ENCODE results near the gene POLR1C.
"Not testable (repeated sequence)": the region's sequence is repeated elsewhere in the genome, so short reads cannot be mapped to it uniquely, and the experiment has no call there.

Gene POLR1C

DNA sequence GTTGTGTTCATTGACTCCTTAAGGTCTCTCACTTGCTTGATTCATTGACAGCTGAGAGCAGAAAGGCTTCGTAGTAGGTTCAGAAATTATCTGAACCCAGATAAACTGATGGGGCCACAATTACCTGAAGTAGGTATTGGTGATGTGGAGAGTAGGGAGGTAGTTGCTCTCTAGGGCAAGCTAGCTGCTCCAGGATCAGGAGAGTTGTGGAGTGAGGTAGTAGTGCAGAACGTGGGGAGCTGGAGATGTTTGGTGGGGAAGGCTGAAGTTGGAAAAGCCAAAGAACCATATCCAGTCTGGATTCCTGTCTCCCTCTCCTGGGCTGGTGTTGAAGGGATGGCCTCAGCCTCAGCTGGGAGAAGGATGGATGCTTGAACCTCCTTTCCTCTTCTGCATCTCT is 23.7 kb upstream of the POLR1C start:
- no peak for DNase-seq

DNA sequence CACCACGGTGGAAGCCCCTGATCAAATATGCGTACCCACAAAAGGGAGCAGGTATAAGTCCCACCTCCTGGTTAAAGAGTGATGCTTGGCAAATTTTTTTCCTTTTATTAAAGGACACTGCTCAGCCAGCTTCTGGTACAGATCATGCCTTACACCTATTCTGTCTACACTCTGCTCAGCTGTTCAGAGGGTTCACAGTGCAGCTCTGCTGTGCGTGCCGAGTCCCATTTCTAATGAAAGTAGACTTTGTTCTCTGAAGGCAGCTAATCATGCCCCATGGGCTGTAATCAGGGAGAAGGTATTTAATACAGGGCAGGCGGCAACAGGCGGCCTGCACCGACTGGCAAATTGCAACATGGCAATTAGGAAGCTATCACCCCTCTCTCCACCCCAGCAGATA is 23.1 kb upstream of the POLR1C start:
- DNase-seq, result no peak

- DNase-seq, result no peak
Observed at GRCh38 chr6:43494321-43494720, 22.6 kb upstream of the POLR1C start.

- DNase-seq, result no peak
Observed at GRCh38 chr6:43494766-43495165, 22.1 kb upstream of the POLR1C start.

- DNase-seq, result peak in 2 of 5 experiments; percentile 17 to 64
Observed at GRCh38 chr6:43495409-43495941, 21.4 kb upstream of the POLR1C start.

DNA sequence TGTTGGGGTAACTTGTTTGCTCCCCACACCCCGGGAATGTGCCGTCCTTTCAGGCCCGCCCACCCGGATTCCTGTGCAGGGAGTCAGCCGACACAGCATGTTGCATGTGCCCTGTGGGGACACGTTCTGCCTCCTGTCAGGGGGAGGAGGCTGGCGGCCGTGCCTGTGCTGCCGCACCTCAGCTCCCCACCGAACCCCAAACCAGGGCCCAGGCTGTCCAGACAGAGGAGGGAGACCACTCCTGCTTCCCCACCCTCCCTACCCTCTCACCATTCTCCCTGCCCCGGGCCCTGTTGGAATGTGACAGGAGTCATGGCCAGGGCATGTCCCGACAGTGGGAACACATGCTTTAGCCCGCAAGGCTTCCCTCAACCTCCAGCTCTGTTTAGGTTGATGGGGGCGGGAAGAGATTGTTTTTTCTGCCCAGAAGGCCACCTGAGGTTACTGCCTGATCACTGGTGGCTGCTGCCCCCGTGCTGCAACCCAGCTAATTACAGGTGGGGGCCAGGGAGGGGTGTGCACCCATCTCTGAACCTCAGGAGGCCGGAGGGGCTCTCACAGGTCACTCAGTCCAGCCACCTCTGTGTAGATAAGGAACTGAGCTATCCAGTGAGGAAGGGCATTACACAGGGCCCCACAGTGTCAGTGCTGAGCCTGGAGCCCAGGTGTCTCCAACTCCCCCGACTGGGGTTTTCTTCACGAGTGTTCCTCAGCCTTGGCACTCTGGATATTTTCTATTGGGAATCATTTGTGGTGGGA is 20.3 kb upstream of the POLR1C start:
- DNase-seq, result no peak

- no peak for DNase-seq
Observed at GRCh38 chr6:43497129-43497396, 19.8 kb upstream of the POLR1C start.

DNA sequence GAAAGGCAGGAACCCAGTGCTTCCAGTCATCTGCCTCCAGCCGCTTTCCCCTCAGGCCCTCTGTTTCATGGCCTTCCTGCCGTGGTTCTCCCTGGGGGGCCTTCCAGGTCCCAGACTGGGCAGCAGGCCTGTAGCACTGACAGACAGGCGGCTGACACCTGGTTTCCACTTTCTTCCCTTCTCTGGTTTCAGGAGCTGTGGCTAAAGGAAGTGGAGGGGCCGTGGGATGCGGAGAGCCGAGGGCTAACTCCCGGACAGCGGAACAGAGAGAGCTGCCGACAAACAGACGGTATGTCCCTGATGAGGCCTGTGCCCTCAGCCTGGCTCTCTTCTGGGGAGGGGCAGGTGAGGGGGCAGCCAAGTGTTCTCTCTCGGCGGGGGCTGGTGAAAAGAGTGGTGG is 19.2 kb upstream of the POLR1C start:
- DNase-seq, result no peak

- DNase-seq, result not testable (repeated sequence)
Observed at GRCh38 chr6:43498291-43498690, 18.6 kb upstream of the POLR1C start.

- DNase-seq, result no peak
Observed at GRCh38 chr6:43499028-43499815, 17.7 kb upstream of the POLR1C start.

- no peak for DNase-seq
Observed at GRCh38 chr6:43500921-43501320, 16.0 kb upstream of the POLR1C start.

GRCh38 chr6:43502666-43503065 is 14.2 kb upstream of the POLR1C start:
- no peak for DNase-seq

GRCh38 chr6:43503443-43503842 is 13.4 kb upstream of the POLR1C start:
- no peak for DNase-seq

- DNase-seq, result no peak
Observed at GRCh38 chr6:43504756-43505593, 11.9 kb upstream of the POLR1C start.

DNA sequence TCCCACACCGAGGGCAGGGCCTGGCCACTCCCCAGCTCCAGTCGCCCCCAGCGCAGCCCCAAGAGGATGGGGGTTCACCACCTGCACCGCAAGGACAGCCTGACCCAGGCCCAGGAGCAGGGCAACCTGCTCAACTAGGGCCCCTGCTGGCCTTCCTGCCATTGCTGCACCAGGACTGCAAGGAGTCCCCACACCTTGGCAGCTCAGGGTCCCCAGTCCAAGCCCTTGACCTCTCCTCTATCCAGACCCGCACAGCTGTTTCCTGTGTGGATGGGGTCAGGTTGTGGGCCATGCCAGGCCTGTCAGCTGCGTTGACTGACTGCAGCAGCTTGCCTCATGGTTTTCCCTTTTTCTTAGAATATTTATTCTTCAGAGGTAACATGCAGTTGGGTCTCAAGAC is 11.2 kb upstream of the POLR1C start:
- no peak for DNase-seq

GRCh38 chr6:43506171-43506570 is 10.7 kb upstream of the POLR1C start:
- DNase-seq, result peak in 1 of 5 experiments; percentile 7

DNA sequence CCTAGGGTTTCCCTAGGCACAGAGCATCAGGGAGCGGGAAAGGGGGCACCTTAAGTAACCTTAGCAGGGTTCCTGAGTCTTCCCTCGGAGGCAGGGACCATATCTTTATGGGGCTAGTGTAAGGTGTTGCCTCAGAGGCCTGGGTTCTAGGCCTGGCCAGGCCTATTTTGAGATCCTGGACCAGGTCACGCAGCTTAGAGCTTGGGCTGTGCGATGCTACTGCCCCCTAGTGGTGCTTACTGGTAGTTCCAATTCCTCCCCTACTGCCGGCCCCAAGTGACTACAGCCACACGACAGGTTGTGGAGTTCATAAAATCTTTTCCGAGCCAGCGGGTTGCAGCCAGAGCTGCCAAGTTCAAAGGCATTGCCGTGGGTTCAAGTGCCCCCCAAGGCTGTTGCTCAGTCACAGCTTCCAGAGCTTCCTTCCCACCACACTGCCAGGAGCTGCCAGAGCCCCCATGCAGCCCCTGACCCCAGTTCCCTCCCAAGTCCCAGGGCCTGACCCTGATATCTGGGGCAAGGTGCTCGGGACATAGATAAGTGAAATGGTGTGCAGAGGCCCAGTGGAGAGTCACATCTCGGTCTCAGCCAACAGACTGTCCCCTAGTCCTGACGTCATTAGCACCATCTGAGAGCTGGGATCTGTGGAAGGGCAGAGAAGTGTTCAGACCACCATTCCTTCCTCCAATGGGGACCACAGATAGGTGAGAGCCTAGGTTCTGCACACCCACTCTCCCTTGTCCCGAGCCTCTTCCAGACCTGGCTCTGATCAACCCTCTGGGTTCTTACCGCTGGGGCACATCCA is 10.0 kb upstream of the POLR1C start:
- DNase-seq, result peak; percentile 38 to 80 (median 66)

GRCh38 chr6:43508481-43509141 is 8.3 kb upstream of the POLR1C start:
- no peak for DNase-seq

GRCh38 chr6:43509142-43509983 is 7.5 kb upstream of the POLR1C start:
- no peak for DNase-seq

- peak; percentile 66 to 75 (median 69) for DNase-seq
Observed at GRCh38 chr6:43509984-43510826, 6.7 kb upstream of the POLR1C start, which contains the start of gene LRRC73. Gene LRRC73 (minus strand): TSS chr6:43510346. CDS start chr6:43509785, 561 bp downstream.

Data from T-helper 2 cell (primary cell).